AG04450 (cell line): ENCODE measurements around the gene ELAC2. TPM values are rescaled to one million over a fixed set of nuclear protein-coding genes. Genes with fewer than 3 reads are reported as not detected.
A peak's percentile ranks its signal among the peaks of the same experiment; 100 is the strongest.

Experiments
- CTCF ChIA-PET: fragments of 300-600, 350-600 bp; formaldehyde crosslinking; extraction: SDS; loops from one replicate; lab custom pipeline; 2022; ENCODE audit warnings: antibody characterized with exemption, inconsistent platforms; lab: Charles Lee
- POLR2A ChIA-PET: fragments of 350-600 bp; formaldehyde crosslinking; extraction: SDS; loops from one replicate; lab custom pipeline; 2021; ENCODE audit warnings: antibody characterized with exemption, inconsistent platforms; lab: Yijun Ruan, JAX
- DNase-seq: peaks from one replicate; pipeline ENCODE4 v3.0.0-alpha.2; 2011; ENCODE audit warnings: low read depth, low spot score
- H3K27ac ChIP-seq: one replicate; pipeline ENCODE4 v1.5.1; 2012; ENCODE audit warnings: low read depth, low read length, control low read depth
- H3K27me3 ChIP-seq: one replicate; pipeline ENCODE4 v1.6.0; 2012; ENCODE audit warnings: low read length; ENCODE audit not compliant: control insufficient read depth, insufficient read depth
- H3K4me3 ChIP-seq: 2 replicates; pipeline ENCODE4 v1.5.1; 2011; ENCODE audit warnings: mild to moderate bottlenecking, low read depth, low read length, control low read depth
- H3K9me3 ChIP-seq: 2 replicates; pipeline ENCODE4 v1.5.1; 2012; ENCODE audit warnings: low read length; ENCODE audit not compliant: control insufficient read depth, insufficient read depth
- polyA plus RNA-seq: library from polyadenylated mRNA; depleted of rRNA; stranded (reverse); fragments of >200 nt; gene quantifications from 2 replicates; pipeline ENCODE4 v1.2.3, GENCODE V29; 2011
- TF ChIP-seq, protein P1 (sequence below): IDR thresholded peaks from 2 replicates; pipeline ENCODE4 v1.5.1; 2011; ENCODE audit warnings: low read depth, low read length, control low read depth, inconsistent platforms

ELAC2 gene
- polyA plus RNA-seq, 1 experiment = 41.0 TPM

DNA sequence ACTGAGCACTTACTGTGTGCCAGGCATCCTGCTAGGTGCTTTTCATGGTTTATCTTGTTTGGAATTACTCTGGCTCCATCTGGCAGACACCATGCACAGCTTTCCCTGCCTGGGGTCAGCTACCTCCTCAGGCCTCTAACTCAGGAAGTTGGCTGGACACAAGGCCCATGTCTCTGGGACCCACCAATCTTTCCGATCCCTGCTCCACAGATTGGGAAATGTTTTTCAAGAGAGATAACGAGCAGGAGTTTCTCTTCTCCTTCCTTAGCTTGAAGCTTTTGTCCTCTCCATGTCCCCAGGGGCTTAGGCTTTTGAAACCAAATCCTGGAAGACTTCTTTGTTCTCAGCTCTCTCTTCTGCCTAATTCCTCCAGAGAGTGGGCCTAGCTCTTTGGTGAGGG, 11.5 kb upstream of the ELAC2 start:
- ChIA-PET CTCF (interaction anchor here (0.6 to 4.6 kb wide), 18 partner anchors 10 to 1960 kb away, joined by 3 to 114 read pairs (median 5); partner anchors contain the start of gene ELAC2), POLR2A (interaction anchor here (1.5 kb wide), 1 partner anchor 1271 kb away, joined by 3 read pairs; the partner anchor contains the start of gene HS3ST3B1)

DNA sequence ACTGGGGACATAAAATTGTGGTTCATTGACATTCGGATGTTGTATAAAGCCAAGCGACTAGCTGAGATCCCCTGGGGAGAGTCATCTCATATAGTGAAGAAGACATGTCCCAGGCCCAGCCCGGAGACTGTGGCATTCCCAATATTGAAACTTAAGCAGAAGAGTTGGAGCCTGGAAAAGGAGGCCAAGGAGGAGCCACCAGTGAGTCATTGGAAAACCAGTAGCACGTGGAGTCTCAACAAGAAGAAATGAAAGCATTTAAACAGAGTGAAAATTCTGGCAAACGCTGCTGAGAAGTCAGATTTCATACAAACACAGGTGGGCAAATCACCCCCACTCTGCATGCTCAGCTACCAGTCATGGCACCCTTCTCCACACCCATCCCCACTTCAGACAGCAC, 9.4 kb upstream of the ELAC2 start:
- Histone ChIP-seq H3K9me3 (no peaks in the 10 kb centered on the region), H3K27ac (no peak overlapping the region), H3K4me3 (no peak overlapping the region), H3K27me3 (peaks cover 10% of the 10 kb centered on the region)
- TF ChIP-seq, protein P1, sequence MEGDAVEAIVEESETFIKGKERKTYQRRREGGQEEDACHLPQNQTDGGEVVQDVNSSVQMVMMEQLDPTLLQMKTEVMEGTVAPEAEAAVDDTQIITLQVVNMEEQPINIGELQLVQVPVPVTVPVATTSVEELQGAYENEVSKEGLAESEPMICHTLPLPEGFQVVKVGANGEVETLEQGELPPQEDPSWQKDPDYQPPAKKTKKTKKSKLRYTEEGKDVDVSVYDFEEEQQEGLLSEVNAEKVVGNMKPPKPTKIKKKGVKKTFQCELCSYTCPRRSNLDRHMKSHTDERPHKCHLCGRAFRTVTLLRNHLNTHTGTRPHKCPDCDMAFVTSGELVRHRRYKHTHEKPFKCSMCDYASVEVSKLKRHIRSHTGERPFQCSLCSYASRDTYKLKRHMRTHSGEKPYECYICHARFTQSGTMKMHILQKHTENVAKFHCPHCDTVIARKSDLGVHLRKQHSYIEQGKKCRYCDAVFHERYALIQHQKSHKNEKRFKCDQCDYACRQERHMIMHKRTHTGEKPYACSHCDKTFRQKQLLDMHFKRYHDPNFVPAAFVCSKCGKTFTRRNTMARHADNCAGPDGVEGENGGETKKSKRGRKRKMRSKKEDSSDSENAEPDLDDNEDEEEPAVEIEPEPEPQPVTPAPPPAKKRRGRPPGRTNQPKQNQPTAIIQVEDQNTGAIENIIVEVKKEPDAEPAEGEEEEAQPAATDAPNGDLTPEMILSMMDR = no peak
- CTCF ChIA-PET = interaction anchor here (0.5 kb wide), 1 partner anchor 1270 kb away, joined by 3 read pairs; no protein-coding TSS in a partner anchor
- no peak for DNase-seq
- POLR2A ChIA-PET = no interaction called here

More for the DNA sequence above, 11.5 kb upstream of the ELAC2 start:
- TF ChIP-seq, protein P1 = no peak
- peaks cover 7% of the 10 kb centered on the region for H3K27me3 ChIP-seq
- H3K4me3 ChIP-seq = no peak overlapping the region
- no peaks in the 10 kb centered on the region for H3K9me3 ChIP-seq
- no peak overlapping the region for H3K27ac ChIP-seq
- no peak for DNase-seq

DNA sequence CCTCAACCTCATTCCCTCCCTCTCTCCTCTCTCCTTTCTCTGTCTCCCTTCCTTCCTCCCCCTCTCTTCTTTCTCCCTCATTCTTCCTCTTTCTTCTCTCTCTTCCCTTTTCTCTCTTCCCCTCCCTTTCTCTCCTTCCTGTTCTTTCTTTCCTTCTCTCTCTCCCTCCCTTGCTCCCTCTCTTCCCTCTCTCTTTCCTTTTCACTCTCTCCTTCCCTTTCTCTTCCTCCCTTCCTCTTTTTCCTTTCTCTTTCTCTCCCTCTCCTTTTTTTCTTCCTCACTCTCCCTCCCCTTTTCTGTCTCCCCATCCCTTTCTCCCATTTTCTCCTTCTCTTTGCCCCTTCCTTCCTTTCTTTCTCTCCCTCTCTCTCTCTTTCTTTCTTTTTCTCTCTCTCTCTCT, 7.9 kb upstream of the ELAC2 start:
- no peaks in the 10 kb centered on the region for H3K9me3 ChIP-seq
- no peak for DNase-seq
- POLR2A ChIA-PET = no interaction called here
- TF ChIP-seq, protein P1 = no peak
- H3K27ac ChIP-seq = no peak overlapping the region
- peaks cover 10% of the 10 kb centered on the region for H3K27me3 ChIP-seq
- H3K4me3 ChIP-seq = no peak overlapping the region
- CTCF ChIA-PET = no interaction called here

DNA sequence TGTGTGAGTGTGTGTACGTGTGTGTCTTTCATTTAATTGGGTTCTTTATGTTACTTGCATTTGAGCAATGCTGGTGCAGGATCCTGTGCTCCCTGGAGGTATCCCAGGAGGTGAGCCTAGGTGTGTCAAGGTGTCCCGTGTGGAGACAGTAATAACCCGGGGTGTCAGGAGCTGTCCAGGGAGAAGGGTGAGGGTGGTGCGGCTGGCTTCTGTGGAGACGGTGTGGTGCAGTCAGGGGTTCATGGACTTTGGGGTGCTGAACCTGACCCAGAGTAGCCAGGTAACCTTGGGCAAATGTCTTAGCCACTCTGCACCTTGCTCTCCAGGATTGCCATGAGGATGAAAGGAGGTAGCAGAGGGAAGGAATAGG, 7.4 kb upstream of the ELAC2 start:
- H3K4me3 ChIP-seq = no peak overlapping the region
- no peak for DNase-seq
- H3K9me3 ChIP-seq = no peaks in the 10 kb centered on the region
- no peak overlapping the region for H3K27ac ChIP-seq
- H3K27me3 ChIP-seq = peaks cover 10% of the 10 kb centered on the region
- ChIA-PET POLR2A (no interaction called here), CTCF (interaction anchor here (0.7 to 1.6 kb wide), 5 partner anchors 11 to 1748 kb away, joined by 3 to 4 read pairs (median 4); no protein-coding TSS in a partner anchor)
- TF ChIP-seq, protein P1 = no peak

DNA sequence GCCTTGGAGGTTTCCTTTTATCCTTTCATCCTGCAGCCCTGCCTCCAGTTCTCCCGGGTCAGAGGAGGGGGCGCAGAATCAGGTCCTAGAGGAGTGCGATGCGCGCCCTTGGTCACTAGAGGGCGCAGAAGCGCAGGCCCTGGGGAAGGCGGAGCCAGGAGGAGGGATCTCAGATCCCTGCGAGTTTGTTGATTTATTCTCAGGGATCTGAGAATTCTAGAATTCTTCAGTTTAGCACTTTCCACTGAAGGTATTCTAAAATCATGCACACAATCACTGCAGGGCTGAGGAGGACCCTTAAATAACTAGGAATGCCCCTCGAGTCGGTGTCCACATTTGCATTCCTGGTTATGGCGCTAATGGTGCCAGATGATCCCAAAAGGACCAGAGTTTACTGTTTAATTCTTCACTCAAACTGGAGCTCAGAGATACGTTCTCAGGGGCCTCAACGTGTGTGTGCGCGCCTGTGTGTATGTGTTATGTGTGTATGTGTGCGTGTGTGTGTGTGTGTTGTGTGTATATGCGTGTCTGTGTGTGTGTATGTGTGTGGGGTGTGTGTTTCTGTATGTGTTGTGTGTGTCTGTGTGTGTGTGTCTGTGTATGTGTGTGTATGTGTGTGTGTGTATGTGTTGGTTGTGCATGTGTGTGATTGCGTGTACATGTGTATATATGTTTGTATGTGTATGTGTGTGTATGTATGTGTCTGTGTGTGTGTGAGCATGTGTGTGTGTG, 6.9 kb upstream of the ELAC2 start:
- ChIA-PET POLR2A (no interaction called here), CTCF (interaction anchor here (0.7 to 1.6 kb wide), 7 partner anchors 10 to 1749 kb away, joined by 3 to 4 read pairs (median 4); no protein-coding TSS in a partner anchor)
- no peaks in the 10 kb centered on the region for H3K9me3 ChIP-seq
- peak; percentile 16 for DNase-seq
- TF ChIP-seq, protein P1 = peak; percentile 99
- H3K4me3 ChIP-seq = peak overlapping the region; percentile 27
- H3K27me3 ChIP-seq = peaks cover 10% of the 10 kb centered on the region
- H3K27ac ChIP-seq = no peak overlapping the region
